Kidney tubule cell (primary cell): ENCODE results near the gene KRT2.

Experiments used
- DNase-seq: peaks from one replicate; pipeline ENCODE4 v3.0.0-alpha.2; 2018; ENCODE audit warnings: low spot score

KRT2 gene

GRCh38 chr12:52615208-52615868 lies 36.7 kb downstream of the KRT2 start:
- DNase-seq: no peak

GRCh38 chr12:52614381-52615207 lies 37.4 kb downstream of the KRT2 start:
- no peak for DNase-seq

- DNase-seq: no peak
These were observed 38.5 kb downstream of the KRT2 start for GRCh38 chr12:52613384-52614030.

- no peak for DNase-seq
These were observed 39.3 kb downstream of the KRT2 start for GRCh38 chr12:52612431-52613383.

- no peak for DNase-seq
These were observed 40.9 kb downstream of the KRT2 start for GRCh38 chr12:52611080-52611468.

GRCh38 chr12:52608826-52609630 lies 43.0 kb downstream of the KRT2 start:
- DNase-seq: no peak

GRCh38 chr12:52608161-52608560 lies 43.9 kb downstream of the KRT2 start:
- DNase-seq: no peak

GRCh38 chr12:52607314-52607713 lies 44.7 kb downstream of the KRT2 start:
- no peak for DNase-seq

- DNase-seq: no peak
These were observed 45.3 kb downstream of the KRT2 start for GRCh38 chr12:52606581-52607218.

GRCh38 chr12:52606096-52606495 lies 45.9 kb downstream of the KRT2 start:
- no peak for DNase-seq

GRCh38 chr12:52605542-52605941 lies 46.5 kb downstream of the KRT2 start:
- no peak for DNase-seq

- no peak for DNase-seq
These were observed 47.2 kb downstream of the KRT2 start for GRCh38 chr12:52604859-52605258.

GRCh38 chr12:52603314-52603713 lies 48.7 kb downstream of the KRT2 start:
- peak; percentile 68 for DNase-seq

GRCh38 chr12:52602552-52602951 lies 49.5 kb downstream of the KRT2 start:
- DNase-seq: no peak

GRCh38 chr12:52601671-52602070 lies 50.3 kb downstream of the KRT2 start:
- DNase-seq: no peak

GRCh38 chr12:52600941-52601481 lies 51.0 kb downstream of the KRT2 start, which contains the start of gene KRT72:
TSS of gene KRT72 (minus strand) at chr12:52601463. CDS start at chr12:52601452, 11 bp downstream.
- DNase-seq: no peak

- DNase-seq: no peak
These were observed 51.5 kb downstream of the KRT2 start for GRCh38 chr12:52600475-52600874.

- DNase-seq: no peak
These were observed 51.9 kb downstream of the KRT2 start for GRCh38 chr12:52600071-52600470.

- DNase-seq: no peak
These were observed 53.0 kb downstream of the KRT2 start for GRCh38 chr12:52598966-52599365.
